ENCODE measurements around the gene EMP2.
A peak's percentile ranks its signal among the peaks of the same experiment; 100 is the strongest.
"Not testable (repeated sequence)": the region's sequence is repeated elsewhere in the genome, so short reads cannot be mapped to it uniquely, and the experiment has no call there.

Gene EMP2

GRCh38 chr16:10575506-10576130 is 4.8 kb downstream of the EMP2 start:
- H3K4me1 ChIP-seq (ENCODE audit: control insufficient read depth in 1 of 2, insufficient read depth in 2 of 2, low read length in 2 of 2): peaks cover 23 to 39% of the 10 kb centered on the region in 2 donors
- H3K9me3 ChIP-seq (ENCODE audit: control insufficient read depth in 1 of 2, low read length in 2 of 2): no peaks in the 10 kb centered on the region
- H3K27me3 ChIP-seq (ENCODE audit: low read depth, low read length): no peaks in the 10 kb centered on the region
- H3K27ac ChIP-seq (ENCODE audit: low read length): no peak overlapping the region
- no peaks in the 10 kb centered on the region for H3K36me3 ChIP-seq (ENCODE audit: control insufficient read depth in 1 of 2, insufficient read depth in 2 of 2, low read length in 2 of 2)
- H3K4me3 ChIP-seq (ENCODE audit: low read depth in 1 of 2, low read length in 2 of 2): no peak overlapping the region

GRCh38 chr16:10572611-10573010 is 7.8 kb downstream of the EMP2 start:
- Histone ChIP-seq H3K4me1 (ENCODE audit: control insufficient read depth in 1 of 2, insufficient read depth in 2 of 2, low read length in 2 of 2) (peaks cover 19 to 29% of the 10 kb centered on the region in 2 donors), H3K9me3 (ENCODE audit: control insufficient read depth in 1 of 2, low read length in 2 of 2) (no peaks in the 10 kb centered on the region), H3K27me3 (ENCODE audit: low read depth, low read length) (no peaks in the 10 kb centered on the region), H3K36me3 (ENCODE audit: control insufficient read depth in 1 of 2, insufficient read depth in 2 of 2, low read length in 2 of 2) (no peaks in the 10 kb centered on the region), H3K4me3 (ENCODE audit: low read depth in 1 of 2, low read length in 2 of 2) (no peak overlapping the region), H3K27ac (ENCODE audit: low read length) (no peak overlapping the region)

- Histone ChIP-seq H3K4me1 (ENCODE audit: control insufficient read depth in 1 of 2, insufficient read depth in 2 of 2, low read length in 2 of 2) (peaks cover 6 to 16% of the 10 kb centered on the region in 2 donors), H3K36me3 (ENCODE audit: control insufficient read depth in 1 of 2, insufficient read depth in 2 of 2, low read length in 2 of 2) (no peaks in the 10 kb centered on the region), H3K27me3 (ENCODE audit: low read depth, low read length) (no peaks in the 10 kb centered on the region), H3K27ac (ENCODE audit: low read length) (no peak overlapping the region), H3K4me3 (ENCODE audit: low read depth in 1 of 2, low read length in 2 of 2) (no peak overlapping the region), H3K9me3 (ENCODE audit: control insufficient read depth in 1 of 2, low read length in 2 of 2) (no peaks in the 10 kb centered on the region)
Measured at GRCh38 chr16:10571354-10571753, 9.0 kb downstream of the EMP2 start.

- H3K27ac ChIP-seq (ENCODE audit: low read length): no peak overlapping the region
- no peak overlapping the region for H3K4me3 ChIP-seq (ENCODE audit: low read depth in 1 of 2, low read length in 2 of 2)
- no peaks in the 10 kb centered on the region for H3K9me3 ChIP-seq (ENCODE audit: control insufficient read depth in 1 of 2, low read length in 2 of 2)
- no peaks in the 10 kb centered on the region for H3K27me3 ChIP-seq (ENCODE audit: low read depth, low read length)
- peaks cover 5 to 17% of the 10 kb centered on the region in 2 donors for H3K4me1 ChIP-seq (ENCODE audit: control insufficient read depth in 1 of 2, insufficient read depth in 2 of 2, low read length in 2 of 2)
- no peaks in the 10 kb centered on the region for H3K36me3 ChIP-seq (ENCODE audit: control insufficient read depth in 1 of 2, insufficient read depth in 2 of 2, low read length in 2 of 2)
Measured at GRCh38 chr16:10569621-10570020, 10.8 kb downstream of the EMP2 start.

- Histone ChIP-seq H3K27me3 (ENCODE audit: low read depth, low read length) (no peaks in the 10 kb centered on the region), H3K36me3 (ENCODE audit: control insufficient read depth in 1 of 2, insufficient read depth in 2 of 2, low read length in 2 of 2) (no peaks in the 10 kb centered on the region), H3K9me3 (ENCODE audit: control insufficient read depth in 1 of 2, low read length in 2 of 2) (peaks cover 0 to 3% of the 10 kb centered on the region in 2 donors), H3K4me3 (ENCODE audit: low read depth in 1 of 2, low read length in 2 of 2) (no peak overlapping the region), H3K27ac (ENCODE audit: low read length) (no peak overlapping the region), H3K4me1 (ENCODE audit: control insufficient read depth in 1 of 2, insufficient read depth in 2 of 2, low read length in 2 of 2) (peaks cover 7 to 17% of the 10 kb centered on the region in 2 donors)
Measured at GRCh38 chr16:10566613-10567012, 13.8 kb downstream of the EMP2 start.

GRCh38 chr16:10565167-10565566 is 15.2 kb downstream of the EMP2 start:
- Histone ChIP-seq H3K9me3 (ENCODE audit: control insufficient read depth in 1 of 2, low read length in 2 of 2) (peaks cover 0 to 3% of the 10 kb centered on the region in 2 donors), H3K4me1 (ENCODE audit: control insufficient read depth in 1 of 2, insufficient read depth in 2 of 2, low read length in 2 of 2) (peaks cover 7 to 22% of the 10 kb centered on the region in 2 donors), H3K36me3 (ENCODE audit: control insufficient read depth in 1 of 2, insufficient read depth in 2 of 2, low read length in 2 of 2) (no peaks in the 10 kb centered on the region), H3K4me3 (ENCODE audit: low read depth in 1 of 2, low read length in 2 of 2) (no peak overlapping the region), H3K27ac (ENCODE audit: low read length) (peak overlapping the region; percentile 1), H3K27me3 (ENCODE audit: low read depth, low read length) (no peaks in the 10 kb centered on the region)

GRCh38 chr16:10564591-10564990 is 15.8 kb downstream of the EMP2 start:
- Histone ChIP-seq H3K4me1 (ENCODE audit: control insufficient read depth in 1 of 2, insufficient read depth in 2 of 2, low read length in 2 of 2) (peaks cover 4 to 21% of the 10 kb centered on the region in 2 donors), H3K9me3 (ENCODE audit: control insufficient read depth in 1 of 2, low read length in 2 of 2) (peaks cover 0 to 3% of the 10 kb centered on the region in 2 donors), H3K27me3 (ENCODE audit: low read depth, low read length) (no peaks in the 10 kb centered on the region), H3K27ac (ENCODE audit: low read length) (peak overlapping the region; percentile 1), H3K4me3 (ENCODE audit: low read depth in 1 of 2, low read length in 2 of 2) (no peak overlapping the region), H3K36me3 (ENCODE audit: control insufficient read depth in 1 of 2, insufficient read depth in 2 of 2, low read length in 2 of 2) (no peaks in the 10 kb centered on the region)

- no peaks in the 10 kb centered on the region for H3K27me3 ChIP-seq (ENCODE audit: low read depth, low read length)
- H3K27ac ChIP-seq (ENCODE audit: low read length): no peak overlapping the region
- H3K4me1 ChIP-seq (ENCODE audit: control insufficient read depth in 1 of 2, insufficient read depth in 2 of 2, low read length in 2 of 2): peaks cover 6 to 34% of the 10 kb centered on the region in 2 donors
- peaks cover 0 to 3% of the 10 kb centered on the region in 2 donors for H3K9me3 ChIP-seq (ENCODE audit: control insufficient read depth in 1 of 2, low read length in 2 of 2)
- no peaks in the 10 kb centered on the region for H3K36me3 ChIP-seq (ENCODE audit: control insufficient read depth in 1 of 2, insufficient read depth in 2 of 2, low read length in 2 of 2)
- no peak overlapping the region for H3K4me3 ChIP-seq (ENCODE audit: low read depth in 1 of 2, low read length in 2 of 2)
Measured at GRCh38 chr16:10562361-10562899, 18.0 kb downstream of the EMP2 start.

GRCh38 chr16:10561425-10561824 is 19.0 kb downstream of the EMP2 start:
- Histone ChIP-seq H3K36me3 (ENCODE audit: control insufficient read depth in 1 of 2, insufficient read depth in 2 of 2, low read length in 2 of 2) (no peaks in the 10 kb centered on the region), H3K27me3 (ENCODE audit: low read depth, low read length) (no peaks in the 10 kb centered on the region), H3K4me3 (ENCODE audit: low read depth in 1 of 2, low read length in 2 of 2) (no peak overlapping the region), H3K4me1 (ENCODE audit: control insufficient read depth in 1 of 2, insufficient read depth in 2 of 2, low read length in 2 of 2) (peaks cover 6 to 34% of the 10 kb centered on the region in 2 donors), H3K27ac (ENCODE audit: low read length) (no peak overlapping the region), H3K9me3 (ENCODE audit: control insufficient read depth in 1 of 2, low read length in 2 of 2) (peaks cover 0 to 3% of the 10 kb centered on the region in 2 donors)

GRCh38 chr16:10561001-10561400 is 19.4 kb downstream of the EMP2 start:
- peaks cover 0 to 3% of the 10 kb centered on the region in 2 donors for H3K9me3 ChIP-seq (ENCODE audit: control insufficient read depth in 1 of 2, low read length in 2 of 2)
- no peak overlapping the region for H3K4me3 ChIP-seq (ENCODE audit: low read depth in 1 of 2, low read length in 2 of 2)
- H3K4me1 ChIP-seq (ENCODE audit: control insufficient read depth in 1 of 2, insufficient read depth in 2 of 2, low read length in 2 of 2): peaks cover 6 to 34% of the 10 kb centered on the region in 2 donors
- no peaks in the 10 kb centered on the region for H3K36me3 ChIP-seq (ENCODE audit: control insufficient read depth in 1 of 2, insufficient read depth in 2 of 2, low read length in 2 of 2)
- no peak overlapping the region for H3K27ac ChIP-seq (ENCODE audit: low read length)
- no peaks in the 10 kb centered on the region for H3K27me3 ChIP-seq (ENCODE audit: low read depth, low read length)

GRCh38 chr16:10559792-10560191 is 20.6 kb downstream of the EMP2 start:
- peaks cover 6 to 27% of the 10 kb centered on the region in 2 donors for H3K4me1 ChIP-seq (ENCODE audit: control insufficient read depth in 1 of 2, insufficient read depth in 2 of 2, low read length in 2 of 2)
- H3K4me3 ChIP-seq (ENCODE audit: low read depth in 1 of 2, low read length in 2 of 2); H3K27me3 ChIP-seq (ENCODE audit: low read depth, low read length); H3K36me3 ChIP-seq (ENCODE audit: control insufficient read depth in 1 of 2, insufficient read depth in 2 of 2, low read length in 2 of 2); H3K27ac ChIP-seq (ENCODE audit: low read length); H3K9me3 ChIP-seq (ENCODE audit: control insufficient read depth in 1 of 2, low read length in 2 of 2): not testable (repeated sequence)
